Loucy (cell line): ENCODE measurements around the gene ITGA11.

ENCODE experiments used
- H2AFZ ChIP-seq: fragments of 200-600 bp; sonication (generic); 2 replicates; pipeline ENCODE4 v1.6.0; 2016; ENCODE audit warnings: antibody characterized with exemption, mild to moderate bottlenecking, low read length, moderate library complexity
- H3F3A ChIP-seq: fragments of 200-600 bp; 2 replicates; pipeline ENCODE4 v1.6.0; 2016; ENCODE audit warnings: antibody characterized with exemption, low read depth, mild to moderate bottlenecking
- H3K27me3 ChIP-seq: fragments of 200-600 bp; sonication (generic); 2 replicates; pipeline ENCODE4 v1.6.1; 2014; ENCODE audit warnings: low read length, mild to moderate bottlenecking; ENCODE audit not compliant: insufficient read depth, poor library complexity, severe bottlenecking
- H3K36me3 ChIP-seq: fragments of 200-600 bp; sonication (generic); 2 replicates; pipeline ENCODE4 v1.6.1; 2016; ENCODE audit warnings: low read length; ENCODE audit not compliant: insufficient read depth
- H3K4me1 ChIP-seq: fragments of 200-600 bp; sonication (generic); 2 replicates; pipeline ENCODE4 v1.5.1; 2014; ENCODE audit warnings: low read length, mild to moderate bottlenecking; ENCODE audit not compliant: insufficient read depth, poor library complexity, severe bottlenecking
- H3K4me2 ChIP-seq: fragments of 200-600 bp; sonication (generic); 2 replicates; pipeline ENCODE4 v1.6.0; 2014; ENCODE audit warnings: antibody characterized with exemption, low read length, low read depth, mild to moderate bottlenecking; ENCODE audit not compliant: poor library complexity, severe bottlenecking
- H3K4me3 ChIP-seq: fragments of 200-600 bp; sonication (generic); 2 replicates; pipeline ENCODE4 v1.5.1; 2014; ENCODE audit warnings: low read length, mild to moderate bottlenecking, mixed read lengths; ENCODE audit not compliant: poor library complexity, severe bottlenecking
- H3K79me2 ChIP-seq: fragments of 200-600 bp; sonication (generic); 2 replicates; pipeline ENCODE4 v1.6.1; 2014; ENCODE audit warnings: low read length; ENCODE audit not compliant: insufficient read depth
- H3K9ac ChIP-seq: fragments of 200-600 bp; sonication (generic); 2 replicates; pipeline ENCODE4 v1.6.0; 2014; ENCODE audit warnings: mild to moderate bottlenecking, low read depth, low read length, moderate library complexity; ENCODE audit not compliant: poor library complexity, severe bottlenecking
- H3K9me2 ChIP-seq: fragments of 200-600 bp; sonication (generic); replicated peaks from 2 replicates; pipeline ENCODE4 v1.6.1; 2016; ENCODE audit warnings: low read depth, low read length, mixed read lengths
- H3K9me3 ChIP-seq: fragments of 200-600 bp; sonication (generic); 2 replicates; pipeline ENCODE4 v1.6.1; 2014; ENCODE audit warnings: mild to moderate bottlenecking, antibody characterized with exemption, low read length, low read depth; ENCODE audit not compliant: insufficient read depth
- H4K20me1 ChIP-seq: fragments of 200-600 bp; sonication (generic); 2 replicates; pipeline ENCODE4 v1.6.0; 2014; ENCODE audit warnings: antibody characterized with exemption, low read length, mild to moderate bottlenecking; ENCODE audit not compliant: insufficient read depth, poor library complexity, severe bottlenecking
- CTCF ChIP-seq: fragments of 200-600 bp; sonication (generic); conservative IDR thresholded peaks from 2 replicates; pipeline ENCODE4 v1.5.1; 2014; ENCODE audit warnings: mild to moderate bottlenecking, antibody characterized with exemption, low read length
- EZH2phosphoT487 ChIP-seq: fragments of 200-600 bp; IDR thresholded peaks from 2 replicates; pipeline ENCODE4 v1.6.1; 2018; ENCODE audit warnings: antibody characterized with exemption, mild to moderate bottlenecking, moderate library complexity, borderline replicate concordance

The ITGA11 gene

GRCh38 chr15:68322796-68323195 is 109.2 kb downstream of the ITGA11 start:
- TF ChIP-seq CTCF (no peak), EZH2phosphoT487 (no peak)
- peak overlapping the region; percentile 29 for H3K4me2 ChIP-seq
- no peaks in the 10 kb centered on the region for H4K20me1 ChIP-seq
- peaks cover 40% of the 10 kb centered on the region for H3K4me1 ChIP-seq
- peak overlapping the region; percentile 15 for H3K9ac ChIP-seq
- peak overlapping the region; percentile 29; the same call in 1 of the 2 replicates for H2AFZ ChIP-seq
- H3K79me2 ChIP-seq: no peaks in the 10 kb centered on the region
- H3F3A ChIP-seq: no peaks in the 10 kb centered on the region
- no peaks in the 10 kb centered on the region for H3K36me3 ChIP-seq
- no peaks in the 10 kb centered on the region for H3K27me3 ChIP-seq
- no peaks in the 10 kb centered on the region for H3K9me2 ChIP-seq
- no peaks in the 10 kb centered on the region for H3K9me3 ChIP-seq
- no peak overlapping the region for H3K4me3 ChIP-seq

DNA sequence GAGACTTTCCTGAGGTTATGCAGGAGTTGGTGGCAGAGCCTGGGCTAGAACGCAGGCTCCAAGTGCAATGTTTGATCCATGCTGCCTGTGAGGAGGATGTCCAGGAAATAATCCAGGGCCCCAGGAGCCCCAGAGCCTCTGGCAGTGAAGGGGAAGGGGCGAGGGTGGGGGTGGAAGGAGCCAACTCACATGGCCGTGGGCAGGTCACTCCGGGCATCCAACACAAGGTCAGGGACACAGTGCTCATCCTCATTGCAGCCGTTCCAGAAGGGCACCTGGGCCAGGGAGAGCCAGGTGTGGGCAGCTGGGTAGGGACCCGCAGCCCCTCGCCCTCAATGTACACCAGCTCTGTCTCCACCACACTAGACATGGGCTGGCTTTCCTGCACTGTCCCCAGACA is 110.7 kb downstream of the ITGA11 start:
- no peak overlapping the region for H3K4me2 ChIP-seq
- no peaks in the 10 kb centered on the region for H3K9me3 ChIP-seq
- H3K79me2 ChIP-seq: no peaks in the 10 kb centered on the region
- H2AFZ ChIP-seq: no peak overlapping the region
- no peaks in the 10 kb centered on the region for H3F3A ChIP-seq
- H3K27me3 ChIP-seq: no peaks in the 10 kb centered on the region
- H3K4me1 ChIP-seq: peaks cover 25% of the 10 kb centered on the region
- no peak overlapping the region for H3K9ac ChIP-seq
- no peak overlapping the region for H3K4me3 ChIP-seq
- no peaks in the 10 kb centered on the region for H3K36me3 ChIP-seq
- H3K9me2 ChIP-seq: no peaks in the 10 kb centered on the region
- no peaks in the 10 kb centered on the region for H4K20me1 ChIP-seq
- TF ChIP-seq CTCF (no peak), EZH2phosphoT487 (no peak)

GRCh38 chr15:68319997-68320396 is 112.0 kb downstream of the ITGA11 start:
- Histone ChIP-seq H3K4me2 (no peak overlapping the region), H3F3A (no peaks in the 10 kb centered on the region), H3K9ac (no peak overlapping the region), H4K20me1 (no peaks in the 10 kb centered on the region), H3K4me1 (peaks cover 23% of the 10 kb centered on the region), H3K9me3 (no peaks in the 10 kb centered on the region), H3K36me3 (no peaks in the 10 kb centered on the region), H3K9me2 (no peaks in the 10 kb centered on the region), H3K79me2 (no peaks in the 10 kb centered on the region), H2AFZ (no peak overlapping the region), H3K27me3 (no peaks in the 10 kb centered on the region), H3K4me3 (no peak overlapping the region)
- TF ChIP-seq CTCF: no peak
- no peak for TF ChIP-seq EZH2phosphoT487
